ENCODE measurements around the gene CD2BP2.
A peak's percentile ranks its signal among the peaks of the same experiment; 100 is the strongest.
"Not testable (repeated sequence)": the region's sequence is repeated elsewhere in the genome, so short reads cannot be mapped to it uniquely, and the experiment has no call there.

The CD2BP2 gene

GRCh38 chr16:30341971-30342370 is 13.1 kb downstream of the CD2BP2 start:
- not testable (repeated sequence) for DNase-seq

DNA sequence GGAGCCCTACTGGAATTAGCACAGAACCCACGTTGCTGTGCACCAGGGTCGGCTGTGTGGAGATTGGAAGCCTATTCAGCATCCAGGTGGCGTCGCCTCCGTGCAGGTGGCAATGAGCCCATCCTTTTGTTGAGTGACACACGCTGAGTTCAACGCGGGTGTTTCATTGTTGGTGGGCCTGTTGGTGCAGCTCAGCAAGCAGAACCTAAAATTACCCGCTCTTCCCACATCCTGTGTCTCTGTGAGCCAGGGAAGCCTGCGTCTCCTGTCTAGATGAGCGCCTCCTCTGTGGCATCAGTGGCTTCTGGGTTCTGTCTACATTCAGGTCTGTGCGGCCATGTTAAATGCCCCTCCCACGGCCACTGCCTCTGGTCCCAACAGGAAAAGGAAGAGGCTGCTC is 14.5 kb downstream of the CD2BP2 start:
- DNase-seq = no peak

DNA sequence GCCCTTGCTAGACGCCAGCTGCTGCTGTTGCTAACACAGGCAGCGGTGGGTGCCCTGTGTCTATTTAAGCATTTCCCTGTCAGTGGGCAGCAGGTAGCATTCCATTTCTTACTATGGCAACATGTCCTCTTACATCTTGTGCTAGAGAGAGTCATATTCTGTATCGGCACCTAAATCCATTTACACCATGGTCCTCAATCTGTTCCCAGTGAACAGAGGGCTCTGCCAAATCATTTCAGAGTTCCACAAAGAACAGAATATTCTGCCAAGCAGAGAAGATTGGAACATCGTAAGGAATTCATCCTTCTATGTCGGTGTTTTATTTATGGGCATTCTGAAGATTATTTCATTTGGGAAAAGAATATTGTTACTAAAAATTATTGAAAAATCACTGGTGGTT is 16.4 kb downstream of the CD2BP2 start:
- DNase-seq = not testable (repeated sequence)

DNA sequence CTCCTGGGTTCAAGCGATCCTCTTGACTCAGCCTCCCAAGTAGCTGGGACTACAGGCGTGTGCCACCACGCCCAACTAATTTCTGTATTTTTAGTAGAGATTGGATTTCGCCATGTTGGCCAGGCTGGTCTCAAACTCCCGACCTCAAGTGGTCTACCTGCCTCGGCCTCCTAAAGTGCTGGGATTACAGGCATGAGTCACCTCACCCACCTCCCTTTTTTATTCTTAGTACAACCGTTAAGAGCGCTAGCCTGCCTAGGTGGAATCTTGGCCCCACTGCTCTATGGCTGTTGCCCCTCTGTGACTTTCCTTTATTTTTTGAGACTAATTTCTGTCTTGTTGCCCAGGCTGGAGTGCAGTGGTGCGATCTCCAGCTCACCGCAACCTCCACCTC is 17.1 kb downstream of the CD2BP2 start:
- not testable (repeated sequence) for DNase-seq

GRCh38 chr16:30335598-30336474 is 19.3 kb downstream of the CD2BP2 start:
- no peak for DNase-seq

DNA sequence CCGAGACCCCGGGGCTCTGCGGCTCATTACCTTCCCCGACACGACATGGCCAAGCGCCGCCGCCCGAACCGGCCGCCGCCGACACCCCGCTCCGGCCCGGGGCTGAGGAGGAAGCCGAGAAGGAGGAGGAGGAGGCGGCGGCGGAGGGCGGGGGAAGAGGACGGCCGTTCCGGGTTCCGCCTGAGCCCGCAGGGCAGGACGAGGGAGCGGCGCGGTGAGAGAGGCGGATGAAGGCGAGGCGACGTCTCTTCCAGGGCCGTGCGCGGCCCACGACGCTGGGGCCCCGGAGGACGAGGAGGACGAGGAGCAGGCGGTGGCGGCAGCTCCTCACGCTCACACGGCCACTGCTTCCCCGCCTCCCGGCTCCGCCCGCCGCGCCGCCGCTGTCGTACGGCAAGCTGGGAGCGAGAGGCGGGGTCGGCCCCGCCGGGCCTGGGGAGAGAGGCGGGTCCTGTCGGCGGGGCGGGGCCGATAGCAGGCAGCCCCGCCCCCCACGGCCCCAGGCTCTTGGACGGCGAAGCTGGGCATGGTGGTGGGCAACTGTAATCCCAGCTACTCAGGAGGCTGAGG is 20.0 kb downstream of the CD2BP2 start:
- peak; percentile 83 to 84 for DNase-seq

GRCh38 chr16:30334473-30334989 is 20.6 kb downstream of the CD2BP2 start:
- peak; percentile 85 to 89 for DNase-seq

DNA sequence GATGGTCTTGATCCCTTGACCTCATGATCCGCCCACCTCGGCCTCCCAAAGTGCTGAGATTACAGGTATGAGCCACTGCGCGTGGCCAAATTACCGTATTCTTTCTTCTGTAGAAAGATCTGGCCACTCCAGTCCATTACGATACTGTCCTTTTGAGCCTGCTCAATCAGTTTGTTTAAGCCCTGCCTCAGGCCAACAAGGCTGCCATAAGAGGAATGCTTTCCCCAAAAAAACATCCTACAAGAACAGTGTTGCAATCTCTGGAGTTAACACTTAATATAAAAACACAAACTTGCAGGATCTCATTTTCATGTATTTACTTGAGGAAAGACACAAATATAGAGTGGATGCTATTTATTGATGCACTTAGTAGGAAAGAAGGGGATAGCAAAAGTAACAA is 30.9 kb downstream of the CD2BP2 start:
- DNase-seq = not testable (repeated sequence)

DNA sequence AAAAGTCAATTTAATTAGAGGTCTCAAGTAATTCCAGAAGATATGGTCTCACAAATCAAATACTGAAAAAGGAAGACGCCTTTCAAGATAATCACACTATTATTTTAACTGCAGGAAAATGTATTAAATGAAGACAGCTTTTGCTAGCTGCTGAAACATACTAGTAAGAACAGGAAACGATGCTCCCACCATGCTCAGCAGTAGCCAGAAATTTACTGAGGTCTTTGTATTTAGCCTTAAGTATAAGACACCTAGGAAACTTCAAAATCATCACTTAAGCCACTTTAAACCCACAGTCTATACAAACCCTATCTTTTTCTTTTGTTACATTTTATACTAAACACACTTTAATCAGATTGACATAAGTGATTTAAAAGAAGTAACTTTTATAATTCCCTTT is 36.5 kb downstream of the CD2BP2 start:
- DNase-seq = not testable (repeated sequence)

- not testable (repeated sequence) for DNase-seq
Observed at GRCh38 chr16:30310937-30311336, 44.2 kb downstream of the CD2BP2 start.

DNA sequence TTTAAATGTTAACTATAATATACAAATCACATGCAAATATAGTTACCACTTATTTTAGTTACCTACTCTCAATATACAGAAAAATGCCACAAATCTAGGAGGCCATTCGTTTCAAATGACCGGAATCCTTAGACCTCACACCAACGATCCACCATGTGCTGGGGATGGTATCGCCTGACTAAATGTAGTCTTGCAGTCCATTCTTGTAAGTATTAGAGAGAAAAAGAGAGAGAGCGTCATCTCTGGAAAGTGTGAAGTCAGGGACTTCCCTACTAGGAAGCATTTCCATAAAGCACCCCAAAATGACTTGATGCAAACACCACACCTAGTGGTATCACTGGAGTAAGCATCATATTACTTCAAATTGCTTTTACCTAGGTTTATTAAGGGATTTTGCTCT is 45.9 kb downstream of the CD2BP2 start:
- not testable (repeated sequence) for DNase-seq
